DND-41 (cell line): Measurements from ENCODE around the gene ASPDH.

Experiments used
- ATAC-seq: fragments of 200-7000 bp; cut with Tn5 transposase; 3 replicates; pipeline ENCODE4 v1.9.1; 2021; ENCODE audit warnings: low read depth; ENCODE audit not compliant: insufficient read depth
- DNase-seq: peaks from one replicate; pipeline ENCODE4 v3.0.0-alpha.2; 2020
- H2AFZ ChIP-seq: 2 replicates; pipeline ENCODE4 v1.6.0; 2012; ENCODE audit warnings: low read depth, low read length
- H3K27ac ChIP-seq: 2 replicates; pipeline ENCODE4 v1.5.1; 2012; ENCODE audit warnings: low read length, inconsistent platforms
- H3K27me3 ChIP-seq: fragments of 200-600 bp; sonication (generic); 2 replicates; pipeline ENCODE4 v1.6.0; 2012; ENCODE audit warnings: low read length, mild to moderate bottlenecking, inconsistent platforms; ENCODE audit not compliant: insufficient read depth, poor library complexity
- H3K36me3 ChIP-seq: 2 replicates; pipeline ENCODE4 v1.5.1; 2012; ENCODE audit warnings: low read length, inconsistent platforms; ENCODE audit not compliant: insufficient read depth
- H3K4me1 ChIP-seq: 2 replicates; pipeline ENCODE4 v1.5.1; 2012; ENCODE audit warnings: mild to moderate bottlenecking, low read length; ENCODE audit not compliant: insufficient read depth
- H3K4me2 ChIP-seq: 2 replicates; pipeline ENCODE4 v1.6.0; 2012; ENCODE audit warnings: mild to moderate bottlenecking, moderate library complexity, low read length, inconsistent platforms; ENCODE audit not compliant: insufficient read depth
- H3K4me3 ChIP-seq, 2 experiments: fragments of 200-600 bp in 1 of 2; shearing (Covaris generic) in 1 of 2; 2 replicates each; pipeline ENCODE4 v1.5.1; 2012 to 2016; ENCODE audit warnings: inconsistent platforms in 2 of 2, low read length in 2 of 2, mild to moderate bottlenecking in 2 of 2, low read depth in 1 of 2, moderate library complexity in 1 of 2
- H3K79me2 ChIP-seq: 2 replicates; pipeline ENCODE4 v1.6.0; 2012; ENCODE audit warnings: low read length, inconsistent platforms; ENCODE audit not compliant: insufficient read depth
- H3K9ac ChIP-seq: 2 replicates; pipeline ENCODE4 v1.6.0; 2012; ENCODE audit warnings: low read depth, mild to moderate bottlenecking, inconsistent platforms, low read length, moderate library complexity
- H3K9me3 ChIP-seq: 2 replicates; pipeline ENCODE4 v1.5.1; 2012; ENCODE audit warnings: low read length, moderate library complexity, mild to moderate bottlenecking, inconsistent platforms; ENCODE audit not compliant: insufficient read depth, severe bottlenecking
- H4K20me1 ChIP-seq: 2 replicates; pipeline ENCODE4 v1.6.0; 2012; ENCODE audit warnings: low read length; ENCODE audit not compliant: insufficient read depth
- CTCF ChIP-seq: IDR thresholded peaks from 2 replicates; pipeline ENCODE4 v1.5.1; 2012; ENCODE audit warnings: borderline replicate concordance, low read length, moderate library complexity, mild to moderate bottlenecking; ENCODE audit not compliant: poor library complexity, severe bottlenecking; ENCODE audit errors: extremely low read depth
- EZH2 ChIP-seq: IDR thresholded peaks from 3 replicates; pipeline ENCODE4 v1.6.1; 2012; ENCODE audit warnings: borderline replicate concordance, low read depth, mild to moderate bottlenecking, moderate library complexity, low read length, inconsistent platforms; ENCODE audit not compliant: severe bottlenecking

The ASPDH gene

GRCh38 chr19:50554212-50554611, 40.5 kb upstream of the ASPDH start:
- Histone ChIP-seq H3K9me3 (no peaks in the 10 kb centered on the region), H3K27ac (no peak overlapping the region), H3K27me3 (peaks cover 2% of the 10 kb centered on the region), H3K79me2 (no peaks in the 10 kb centered on the region), H2AFZ (no peak overlapping the region), H3K9ac (no peak overlapping the region), H3K4me3 (no peak overlapping the region), H3K36me3 (no peaks in the 10 kb centered on the region), H3K4me2 (no peak overlapping the region), H4K20me1 (no peaks in the 10 kb centered on the region), H3K4me1 (0 out of 2 replicates have a peak, but pooled peaks cover 5% of the 10 kb centered on the region)
- no peak for DNase-seq
- TF ChIP-seq CTCF, result no peak
- no peak for TF ChIP-seq EZH2
- ATAC-seq, result no peak

- no peaks in the 10 kb centered on the region for H3K36me3 ChIP-seq
- no peak overlapping the region for H3K4me2 ChIP-seq
- H2AFZ ChIP-seq, result no peak overlapping the region
- H3K9me3 ChIP-seq, result no peaks in the 10 kb centered on the region
- DNase-seq, result no peak
- H3K9ac ChIP-seq, result no peak overlapping the region
- no peak for ATAC-seq
- TF ChIP-seq CTCF, result no peak
- no peak overlapping the region for H3K27ac ChIP-seq
- no peak overlapping the region for H3K4me3 ChIP-seq
- H3K79me2 ChIP-seq, result no peaks in the 10 kb centered on the region
- no peaks in the 10 kb centered on the region for H4K20me1 ChIP-seq
- H3K27me3 ChIP-seq, result peaks cover 2% of the 10 kb centered on the region
- 0 out of 2 replicates have a peak, but pooled peaks cover 5% of the 10 kb centered on the region for H3K4me1 ChIP-seq
Observed at GRCh38 chr19:50553134-50553703, 39.5 kb upstream of the ASPDH start.

- Histone ChIP-seq H3K9me3 (no peaks in the 10 kb centered on the region), H3K4me3 (no peak overlapping the region), H2AFZ (no peak overlapping the region), H3K9ac (no peak overlapping the region), H3K27me3 (peaks cover 2% of the 10 kb centered on the region), H3K4me1 (0 out of 2 replicates have a peak, but pooled peaks cover 5% of the 10 kb centered on the region), H3K27ac (no peak overlapping the region), H4K20me1 (no peaks in the 10 kb centered on the region), H3K79me2 (no peaks in the 10 kb centered on the region), H3K36me3 (no peaks in the 10 kb centered on the region), H3K4me2 (no peak overlapping the region)
- ATAC-seq (no peak), DNase-seq (no peak)
- TF ChIP-seq CTCF (no peak), EZH2 (no peak)
Observed at GRCh38 chr19:50552540-50552939, 38.8 kb upstream of the ASPDH start.
